CD14-positive monocyte (primary cell): Measurements from ENCODE around the gene CIART. TPM values are rescaled to one million over a fixed set of nuclear protein-coding genes. Genes with fewer than 3 reads are reported as not detected.

Source experiments
- DNase-seq, 3 donors: peaks; one replicate each; pipeline ENCODE4 v3.0.0-alpha.2; 2011 to 2022
- H2AFZ ChIP-seq: 2 replicates; pipeline ENCODE4 v1.6.0; 2012; ENCODE audit warnings: mild to moderate bottlenecking, low read depth, low read length, inconsistent platforms; ENCODE audit not compliant: insufficient read depth, poor library complexity, severe bottlenecking
- H3K27ac ChIP-seq, 2 donors: 1 replicate in 1 of 2; 2 replicates in 1 of 2; pipeline ENCODE4 v1.5.1; 2012 to 2013; ENCODE audit warnings: low read length in 2 of 2, control low read depth in 1 of 2, inconsistent platforms in 1 of 2, low read depth in 1 of 2, mild to moderate bottlenecking in 1 of 2
- H3K27me3 ChIP-seq, 2 donors: one replicate each; pipeline versions ENCODE4 v1.6.0 to v1.6.1; 2011 to 2013; ENCODE audit warnings: low read length in 2 of 2; ENCODE audit not compliant: control insufficient read depth in 2 of 2, insufficient read depth in 2 of 2
- H3K36me3 ChIP-seq, 2 donors: replicated peaks in 1 of 2; 1 replicate in 1 of 2; 2 replicates in 1 of 2; pipeline versions ENCODE4 v1.5.1 to v1.6.1; 2012 to 2013; ENCODE audit warnings: low read length in 2 of 2, control low read depth in 1 of 2, inconsistent platforms in 1 of 2, mild to moderate bottlenecking in 1 of 2; ENCODE audit not compliant: insufficient read depth in 2 of 2, control insufficient read depth in 1 of 2
- H3K4me1 ChIP-seq, 2 donors: 1 replicate in 1 of 2; 2 replicates in 1 of 2; pipeline versions ENCODE4 v1.5.1 to v1.6.1; 2012 to 2013; ENCODE audit warnings: low read length in 2 of 2, control low read depth in 1 of 2, inconsistent platforms in 1 of 2, mild to moderate bottlenecking in 1 of 2, moderate library complexity in 1 of 2; ENCODE audit not compliant: insufficient read depth in 2 of 2, control insufficient read depth in 1 of 2
- H3K4me2 ChIP-seq: replicated peaks from 2 replicates; pipeline ENCODE3; 2012; ENCODE audit warnings: low read length, moderate library complexity, mild to moderate bottlenecking; ENCODE audit not compliant: poor library complexity, severe bottlenecking; ENCODE audit errors: extremely low read depth
- H3K4me3 ChIP-seq, 3 experiments: fragments of 200-600 bp in 1 of 3; sonication (generic) in 1 of 3; replicated peaks in 1 of 3; 1 replicate in 2 of 3; 2 replicates in 1 of 3; pipeline ENCODE4 v1.5.1; 2011 to 2013; ENCODE audit warnings: low read length in 3 of 3, mild to moderate bottlenecking in 3 of 3, control low read depth in 2 of 3, low read depth in 2 of 3, inconsistent platforms in 1 of 3, moderate library complexity in 1 of 3
- H3K79me2 ChIP-seq: 2 replicates; pipeline ENCODE4 v1.6.0; 2012; ENCODE audit warnings: mild to moderate bottlenecking, control low read depth, inconsistent platforms, low read length, moderate library complexity; ENCODE audit not compliant: insufficient read depth
- H3K9ac ChIP-seq: 2 replicates; pipeline ENCODE4 v1.6.0; 2017; ENCODE audit warnings: low read length, mild to moderate bottlenecking; ENCODE audit not compliant: insufficient read depth, poor library complexity, severe bottlenecking
- H3K9me3 ChIP-seq, 2 donors: replicated peaks in 1 of 2; 1 replicate in 1 of 2; 2 replicates in 1 of 2; pipeline versions ENCODE4 v1.5.1 to v1.6.1; 2012 to 2013; ENCODE audit warnings: low read length in 2 of 2, control low read depth in 1 of 2; ENCODE audit not compliant: control insufficient read depth in 1 of 2, insufficient read depth in 1 of 2
- H4K20me1 ChIP-seq: 2 replicates; pipeline ENCODE4 v1.6.0; 2012; ENCODE audit warnings: mild to moderate bottlenecking, low read length, control low read depth, moderate library complexity; ENCODE audit not compliant: insufficient read depth
- H3K27ac Mint-ChIP-seq, 7 donors: one replicate each; pipeline ENCODE4 v1.8.0; 2020; ENCODE audit warnings: mild to moderate bottlenecking in 7 of 7, mixed read lengths in 7 of 7, moderate library complexity in 6 of 7, inconsistent platforms in 2 of 7
- H3K27me3 Mint-ChIP-seq, 3 donors: one replicate each; pipeline ENCODE4 v1.8.0; 2021 to 2022; ENCODE audit warnings: low read depth in 3 of 3, mild to moderate bottlenecking in 3 of 3, mixed read lengths in 3 of 3, moderate library complexity in 3 of 3, inconsistent platforms in 1 of 3
- H3K36me3 Mint-ChIP-seq, 2 donors: one replicate each; pipeline ENCODE4 v1.8.0; 2020; ENCODE audit warnings: mixed read lengths in 2 of 2, inconsistent platforms in 1 of 2, mild to moderate bottlenecking in 1 of 2
- H3K4me1 Mint-ChIP-seq: one replicate; pipeline ENCODE4 v1.8.0; 2020; ENCODE audit warnings: mild to moderate bottlenecking, mixed read lengths
- H3K4me3 Mint-ChIP-seq, 2 donors: one replicate each; pipeline ENCODE4 v1.8.0; 2020; ENCODE audit warnings: mild to moderate bottlenecking in 2 of 2, mixed read lengths in 2 of 2, moderate library complexity in 1 of 2
- H3K9me3 Mint-ChIP-seq, 7 donors: one replicate each; pipeline ENCODE4 v1.8.0; 2020 to 2022; ENCODE audit warnings: mixed read lengths in 7 of 7, mild to moderate bottlenecking in 6 of 7, moderate library complexity in 6 of 7, inconsistent platforms in 2 of 7
- CTCF ChIP-seq: fragments of 200-600 bp; IDR thresholded peaks from one replicate; pipeline ENCODE4 v1.8.0; 2022; ENCODE audit warnings: antibody characterized with exemption, mild to moderate bottlenecking
- WGBS: methylation state at CpG from one replicate; pipeline ENCODE4 v1.1.5; 2013; ENCODE audit warnings: missing lambda C conversion rate; ENCODE audit not compliant: insufficient coverage; 5-methylcytosine and 5-hydroxymethylcytosine counted together
- intact Hi-C, 2 donors: fragments of 100-400 bp; cut with micrococcal nuclease; formaldehyde crosslinking; loops; one replicate each; pipeline versions ENCODE4 v1.15.0 to v1.15.1; 2023
- polyA plus RNA-seq, 3 donors: library from polyadenylated mRNA; depleted of rRNA in 1 of 3; unstranded in 2 of 3; stranded (reverse) in 1 of 3; fragments of 300-500 nt in 2 of 3; fragments of >200 nt in 1 of 3; fragmentation: Illumina TruSeq in 2 of 3; gene quantifications; 1 replicate in 2 of 3; 2 replicates in 1 of 3; pipeline ENCODE4 v1.2.3, GENCODE V29; 2012 to 2021

CIART gene
- polyA plus RNA-seq, 3 donors: 0.61 TPM; not detected in 2

DNA sequence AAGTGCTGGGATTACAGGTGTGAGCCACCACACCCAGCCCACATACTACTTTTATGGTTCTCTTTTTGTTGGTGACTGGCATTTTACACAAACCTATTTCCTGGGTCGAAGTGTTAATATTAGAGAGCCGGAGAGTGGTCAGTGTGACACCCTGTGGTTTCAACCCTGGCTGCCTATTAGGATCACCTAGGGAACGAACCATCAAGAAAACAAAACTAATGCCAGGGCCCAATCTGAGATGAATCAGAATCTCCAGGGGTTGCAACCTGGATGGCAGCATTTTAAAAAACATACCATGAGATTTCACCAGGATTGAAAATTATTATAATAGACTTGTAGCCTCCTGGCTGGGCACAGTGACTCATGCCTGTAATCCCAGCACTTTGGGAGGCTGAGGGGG is 17.4 kb downstream of the CIART start:
- H3K27ac Mint-ChIP-seq: peak overlapping the region in 1 of 7 donors; percentile 21
- WGBS: 100% methylated on average over 3 of the region's 3 CpGs
- DNase-seq: no peak

GRCh38 chr1:150302338-150302737 is 20.0 kb downstream of the CIART start:
- H3K9ac ChIP-seq: no peak overlapping the region
- no peaks in the 10 kb centered on the region for H3K9me3 ChIP-seq
- no peaks in the 10 kb centered on the region for H3K4me1 ChIP-seq
- no peaks in the 10 kb centered on the region for H3K79me2 ChIP-seq
- H2AFZ ChIP-seq: no peak overlapping the region
- WGBS: 95% methylated on average over 4 of the region's 6 CpGs
- H3K27me3 Mint-ChIP-seq: no peaks in the 10 kb centered on the region
- no peak for DNase-seq
- peak overlapping the region in 1 of 7 donors; percentile 16 for H3K27ac Mint-ChIP-seq
- no peaks in the 10 kb centered on the region for H4K20me1 ChIP-seq
- H3K4me1 Mint-ChIP-seq: no peaks in the 10 kb centered on the region
- TF ChIP-seq CTCF: no peak
- peaks cover 31 to 69% of the 10 kb centered on the region in 2 donors for H3K36me3 ChIP-seq
- no peaks in the 10 kb centered on the region for H3K9me3 Mint-ChIP-seq
- no peak overlapping the region for H3K27ac ChIP-seq
- H3K36me3 Mint-ChIP-seq: peaks cover 41 to 81% of the 10 kb centered on the region in 2 donors
- H3K4me2 ChIP-seq: no peak overlapping the region
- intact Hi-C loops: loop anchor here in 1 of 2 donors (10.0 kb wide), 1 partner anchor 48 kb away; the partner anchor contains the start of gene CA14
- H3K4me3 ChIP-seq: no peak overlapping the region
- H3K27me3 ChIP-seq: no peaks in the 10 kb centered on the region
- H3K4me3 Mint-ChIP-seq: no peak overlapping the region

More for the DNA sequence above, 17.4 kb downstream of the CIART start:
- Histone ChIP-seq H2AFZ (no peak overlapping the region), H3K79me2 (peaks cover 12% of the 10 kb centered on the region), H3K36me3 (peaks cover 34 to 88% of the 10 kb centered on the region in 2 donors), H3K27me3 (no peaks in the 10 kb centered on the region), H3K4me2 (no peak overlapping the region), H3K4me1 (no peaks in the 10 kb centered on the region), H4K20me1 (no peaks in the 10 kb centered on the region), H3K9me3 (no peaks in the 10 kb centered on the region), H3K9ac (no peak overlapping the region), H3K4me3 (no peak overlapping the region), H3K27ac (no peak overlapping the region)
- Mint-ChIP-seq H3K27me3 (no peaks in the 10 kb centered on the region), H3K4me1 (peaks cover 2% of the 10 kb centered on the region), H3K4me3 (no peak overlapping the region), H3K9me3 (no peaks in the 10 kb centered on the region), H3K36me3 (peaks cover 50 to 83% of the 10 kb centered on the region in 2 donors)
- intact Hi-C loops: loop anchor here in 1 of 2 donors (10.0 kb wide), 1 partner anchor 45 kb away; the partner anchor contains the start of gene CA14
- no peak for TF ChIP-seq CTCF
